GM23338 (cell line): ENCODE measurements around the gene XKR7. TPM values are rescaled to one million over a fixed set of nuclear protein-coding genes. Genes with fewer than 3 reads are reported as not detected.
"Not testable (repeated sequence)": the region's sequence is repeated elsewhere in the genome, so short reads cannot be mapped to it uniquely, and the experiment has no call there.

ENCODE experiments used
- ATAC-seq: fragments of 200-7000 bp; cut with Tn5 transposase; 3 replicates; pipeline ENCODE4 v1.9.1; 2020
- DNase-seq: peaks from one replicate; pipeline ENCODE4 v3.0.0-alpha.2; 2015; ENCODE audit warnings: low spot score
- H2AFZ ChIP-seq: fragments of 200-600 bp; sonication (generic); 2 replicates; pipeline ENCODE4 v1.8.0; 2016; ENCODE audit warnings: antibody characterized with exemption, mild to moderate bottlenecking, moderate library complexity
- H3F3A ChIP-seq: fragments of 200-600 bp; sonication (generic); replicated peaks from 2 replicates; pipeline ENCODE4 v1.8.0; 2017; ENCODE audit warnings: antibody characterized with exemption, mixed run types, low read depth
- H3K27ac ChIP-seq: fragments of 200-600 bp; sonication (generic); 2 replicates; pipeline ENCODE4 v1.6.1; 2016; ENCODE audit warnings: low read depth
- H3K27me3 ChIP-seq: fragments of 200-600 bp; sonication (generic); 2 replicates; pipeline ENCODE4 v1.8.0; 2016; ENCODE audit warnings: mild to moderate bottlenecking, mixed run types, moderate library complexity; ENCODE audit not compliant: insufficient read depth
- H3K36me3 ChIP-seq: fragments of 200-600 bp; sonication (generic); 2 replicates; pipeline ENCODE4 v1.8.0; 2016; ENCODE audit warnings: mild to moderate bottlenecking; ENCODE audit not compliant: insufficient read depth
- H3K4me1 ChIP-seq: fragments of 200-600 bp; sonication (generic); 2 replicates; pipeline ENCODE4 v1.8.0; 2016; ENCODE audit warnings: mild to moderate bottlenecking, moderate library complexity; ENCODE audit not compliant: insufficient read depth
- H3K4me2 ChIP-seq: fragments of 200-600 bp; sonication (generic); 2 replicates; pipeline ENCODE4 v1.7.1; 2017; ENCODE audit warnings: mixed run types
- H3K4me3 ChIP-seq: fragments of 200-600 bp; sonication (generic); 2 replicates; pipeline ENCODE4 v1.6.1; 2016; ENCODE audit warnings: mixed run types
- H3K79me2 ChIP-seq: fragments of 200-600 bp; sonication (generic); replicated peaks from 2 replicates; pipeline ENCODE4 v1.8.0; 2017; ENCODE audit warnings: mild to moderate bottlenecking; ENCODE audit not compliant: insufficient read depth
- H3K9me2 ChIP-seq: fragments of 200-600 bp; sonication (generic); 2 replicates; pipeline ENCODE4 v1.8.0; 2017; ENCODE audit not compliant: insufficient read depth
- H4K20me1 ChIP-seq: fragments of 200-600 bp; sonication (generic); replicated peaks from 2 replicates; pipeline ENCODE4 v1.8.0; 2017; ENCODE audit warnings: mild to moderate bottlenecking; ENCODE audit not compliant: insufficient read depth
- H3K27ac Mint-ChIP-seq: 2 replicates; pipeline ENCODE4 v1.8.0; 2020; ENCODE audit warnings: inconsistent platforms, mild to moderate bottlenecking, moderate library complexity, mixed read lengths
- H3K27me3 Mint-ChIP-seq: 3 replicates; pipeline ENCODE4 v1.8.0; 2022; ENCODE audit warnings: low read depth, mild to moderate bottlenecking, moderate library complexity, mixed read lengths, inconsistent platforms; ENCODE audit not compliant: insufficient read depth, poor library complexity
- H3K36me3 Mint-ChIP-seq: 3 replicates; pipeline ENCODE4 v1.8.0; 2021; ENCODE audit warnings: low read depth, mild to moderate bottlenecking, inconsistent platforms, moderate library complexity, mixed read lengths
- H3K4me1 Mint-ChIP-seq: 3 replicates; pipeline ENCODE4 v1.8.0; 2020; ENCODE audit warnings: mild to moderate bottlenecking, inconsistent platforms, mixed read lengths
- H3K4me3 Mint-ChIP-seq: 3 replicates; pipeline ENCODE4 v1.8.0; 2021; ENCODE audit warnings: moderate library complexity, mild to moderate bottlenecking, inconsistent platforms, mixed read lengths
- H3K9me3 Mint-ChIP-seq: 3 replicates; pipeline ENCODE4 v1.8.0; 2020; ENCODE audit warnings: moderate library complexity, mild to moderate bottlenecking, inconsistent platforms, mixed read lengths
- EZH2phosphoT487 ChIP-seq: fragments of 200-600 bp; sonication (generic); IDR thresholded peaks from one replicate; pipeline ENCODE4 v1.8.1; 2018; ENCODE audit warnings: antibody characterized with exemption; ENCODE audit not compliant: unreplicated experiment
- NANOG ChIP-seq: IDR thresholded peaks from 2 replicates; pipeline ENCODE4 v1.6.1; 2016; ENCODE audit warnings: antibody characterized with exemption, borderline replicate concordance
- REST ChIP-seq: IDR thresholded peaks from one replicate; pipeline ENCODE4 v1.6.1; 2018; ENCODE audit warnings: antibody characterized with exemption; ENCODE audit not compliant: unreplicated experiment
- ZNF331 ChIP-seq: fragments of 250-450 bp; sonication (Bioruptor Pico); IDR thresholded peaks from 2 replicates; pipeline ENCODE4 v1.5.0; 2020; ENCODE audit warnings: low read depth, mild to moderate bottlenecking, moderate library complexity
- ZNF462 ChIP-seq: fragments of 250-450 bp; sonication (Bioruptor Pico); IDR thresholded peaks from 2 replicates; pipeline ENCODE4 v1.5.0; 2020; ENCODE audit warnings: mild to moderate bottlenecking, moderate library complexity
- polyA plus RNA-seq: library from polyadenylated mRNA; unstranded; fragments of >200 nt; fragmentation: Nextera tagmentation; extraction: Ambion mirVana; gene quantifications from 2 replicates; pipeline ENCODE4 v1.2.1, GENCODE V29; 2016
- total RNA-seq: library from RNA; depleted of rRNA; stranded (reverse); fragments of >200 nt; shearing (Covaris generic); gene quantifications from 2 replicates; pipeline ENCODE4 v1.2.3, GENCODE V29; 2014

XKR7 gene
- total and polyA plus RNA-seq, 2 experiments from 2014 or later, result 0.61 to 3.9 TPM

DNA sequence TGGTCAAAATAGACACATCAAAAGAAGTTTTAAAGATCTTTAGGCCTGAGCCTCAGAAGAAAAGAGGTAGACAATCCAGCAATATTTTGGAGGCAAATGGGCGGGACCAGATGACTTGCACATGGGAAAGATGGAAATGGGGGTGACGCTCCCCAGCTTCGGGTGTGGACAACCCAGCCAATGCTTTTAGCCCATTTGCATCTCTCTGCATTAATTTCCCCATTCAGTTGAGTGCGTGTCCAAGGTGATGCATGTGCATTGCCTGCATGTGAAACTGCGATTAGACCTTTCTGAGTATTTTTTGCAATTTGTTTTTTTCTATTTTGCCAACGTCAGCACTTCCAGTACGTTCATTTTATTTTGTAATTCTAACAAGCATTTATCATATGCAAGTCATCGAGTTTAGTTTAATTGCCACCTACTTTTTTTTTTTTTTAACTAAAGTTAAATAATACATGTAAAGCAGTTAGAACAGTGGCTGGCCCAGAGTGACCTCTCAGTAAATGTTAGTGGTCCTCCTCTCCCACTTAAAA lies 40.3 kb upstream of the XKR7 start (continued):
- no peak for TF ChIP-seq REST

DNA sequence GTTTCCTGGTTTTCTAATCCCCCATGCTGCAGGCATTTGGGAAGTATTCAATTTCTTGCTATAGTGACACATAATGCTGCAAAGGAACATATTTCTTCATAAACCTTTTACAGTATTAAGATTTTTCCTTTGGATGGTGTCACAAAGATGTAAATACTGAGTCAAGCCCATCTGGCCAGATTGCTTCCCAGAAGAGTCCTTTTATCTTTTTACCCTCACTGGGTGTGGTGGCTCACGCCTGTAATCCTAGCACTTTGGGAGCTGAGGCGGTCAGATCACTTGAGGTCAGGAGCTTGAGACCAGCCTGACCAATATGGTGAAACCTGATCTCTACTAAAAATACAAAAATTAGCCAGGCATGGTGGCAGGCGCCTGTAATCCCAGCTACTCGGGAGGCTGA lies 38.3 kb upstream of the XKR7 start:
- H3K27me3 ChIP-seq, ATAC-seq, DNase-seq, H3K4me2 ChIP-seq, H3K36me3 Mint-ChIP-seq, H3K27ac Mint-ChIP-seq, H3K36me3 ChIP-seq, H3K27ac ChIP-seq, H4K20me1 ChIP-seq, H2AFZ ChIP-seq, H3K4me1 ChIP-seq, H3K4me3 Mint-ChIP-seq, H3K9me2 ChIP-seq, H3F3A ChIP-seq, H3K27me3 Mint-ChIP-seq, H3K4me3 ChIP-seq, H3K4me1 Mint-ChIP-seq, H3K79me2 ChIP-seq: not testable (repeated sequence)
- peaks cover 28% of the 10 kb centered on the region for H3K9me3 Mint-ChIP-seq

GRCh38 chr20:31930779-31931178 lies 37.2 kb upstream of the XKR7 start:
- Histone ChIP-seq H3K36me3 (no peaks in the 10 kb centered on the region), H2AFZ (no peak overlapping the region), H3F3A (no peaks in the 10 kb centered on the region), H3K4me3 (no peak overlapping the region), H4K20me1 (no peaks in the 10 kb centered on the region), H3K27ac (no peak overlapping the region), H3K79me2 (no peaks in the 10 kb centered on the region), H3K4me2 (no peak overlapping the region), H3K4me1 (peaks cover 3% of the 10 kb centered on the region; the same call in 1 of the 2 replicates), H3K9me2 (no peaks in the 10 kb centered on the region), H3K27me3 (no peaks in the 10 kb centered on the region)
- TF ChIP-seq EZH2phosphoT487 (no peak), ZNF331 (no peak)
- peaks cover 6% of the 10 kb centered on the region for H3K27me3 Mint-ChIP-seq
- ATAC-seq (no peak), DNase-seq (no peak)
- no peak overlapping the region for H3K4me3 Mint-ChIP-seq
- H3K36me3 Mint-ChIP-seq, result no peaks in the 10 kb centered on the region
- H3K4me1 Mint-ChIP-seq, result peaks cover under 1% of the 10 kb centered on the region; the same call in 2 of the 3 replicates
- H3K9me3 Mint-ChIP-seq, result peaks cover 16% of the 10 kb centered on the region
- H3K27ac Mint-ChIP-seq, result no peak overlapping the region

DNA sequence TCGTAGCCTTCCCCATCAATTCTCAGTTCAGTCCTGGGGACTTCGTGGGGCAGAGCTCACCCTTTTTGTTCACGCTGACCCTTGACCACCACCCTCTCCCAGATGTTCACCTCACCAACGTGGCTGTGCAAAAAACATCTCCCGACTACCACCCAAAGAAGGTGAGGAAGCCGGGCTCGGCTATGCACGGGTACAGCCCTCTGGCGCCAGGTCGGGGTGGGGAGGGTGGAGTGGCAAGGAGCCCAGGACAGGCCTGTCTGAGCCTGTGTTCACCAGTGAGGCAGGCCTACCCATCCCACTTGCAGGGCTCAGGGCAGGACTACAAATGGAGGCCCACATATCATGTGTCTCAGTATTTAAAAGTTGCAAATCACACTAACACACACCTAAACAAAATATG lies 34.3 kb upstream of the XKR7 start:
- Histone ChIP-seq H3K27me3 (no peaks in the 10 kb centered on the region), H4K20me1 (no peaks in the 10 kb centered on the region), H3K79me2 (no peaks in the 10 kb centered on the region), H2AFZ (no peak overlapping the region), H3K27ac (no peak overlapping the region), H3K36me3 (no peaks in the 10 kb centered on the region), H3K4me2 (no peak overlapping the region), H3K9me2 (no peaks in the 10 kb centered on the region), H3K4me1 (peaks cover 9% of the 10 kb centered on the region; the same call in 1 of the 2 replicates), H3K4me3 (no peak overlapping the region), H3F3A (no peaks in the 10 kb centered on the region)
- H3K27me3 Mint-ChIP-seq, result peaks cover 6% of the 10 kb centered on the region
- H3K4me1 Mint-ChIP-seq, result peaks cover 3% of the 10 kb centered on the region
- H3K36me3 Mint-ChIP-seq, result no peaks in the 10 kb centered on the region
- no peaks in the 10 kb centered on the region; the same call in 2 of the 3 replicates for H3K9me3 Mint-ChIP-seq
- H3K4me3 Mint-ChIP-seq, result no peak overlapping the region
- DNase-seq (no peak), ATAC-seq (no peak)
- H3K27ac Mint-ChIP-seq, result no peak overlapping the region
- no peak for TF ChIP-seq ZNF331
- no peak for TF ChIP-seq NANOG
- TF ChIP-seq ZNF462, result no peak
